Mesenchymal stem cell (in vitro differentiated cells and primary cell): ENCODE measurements around the gene NCOA1.

Experiments
- DNase-seq: peaks from one replicate; pipeline ENCODE4 v3.0.0-alpha.2; 2013
- H2AFZ ChIP-seq: one replicate; pipeline ENCODE4 v1.6.1; 2013; ENCODE audit warnings: low read depth, mild to moderate bottlenecking, control low read depth, inconsistent platforms, low read length, moderate library complexity
- H2AK5ac ChIP-seq: 2 replicates; pipeline ENCODE4 v1.6.1; 2013; ENCODE audit warnings: low read length, moderate library complexity, mild to moderate bottlenecking, inconsistent platforms; ENCODE audit not compliant: severe bottlenecking
- H2BK120ac ChIP-seq: one replicate; pipeline ENCODE4 v1.6.1; 2013; ENCODE audit warnings: low read depth, mild to moderate bottlenecking, inconsistent platforms, low read length, moderate library complexity
- H2BK12ac ChIP-seq, 2 experiments: one replicate each; pipeline ENCODE4 v1.6.1; 2013; ENCODE audit warnings: inconsistent platforms in 2 of 2, low read length in 2 of 2, mild to moderate bottlenecking in 2 of 2, moderate library complexity in 2 of 2, control low read depth in 1 of 2
- H2BK15ac ChIP-seq: one replicate; pipeline ENCODE4 v1.6.1; 2013; ENCODE audit warnings: mild to moderate bottlenecking, low read depth, inconsistent platforms; ENCODE audit not compliant: poor library complexity, severe bottlenecking
- H2BK5ac ChIP-seq: 2 replicates; pipeline ENCODE4 v1.6.1; 2013; ENCODE audit warnings: low read depth, mild to moderate bottlenecking, low read length, control low read depth, inconsistent platforms; ENCODE audit not compliant: poor library complexity, severe bottlenecking
- H3K14ac ChIP-seq, 2 experiments: one replicate each; pipeline ENCODE4 v1.6.1; 2013; ENCODE audit warnings: inconsistent platforms in 2 of 2, low read length in 2 of 2, control low read depth in 1 of 2, mild to moderate bottlenecking in 1 of 2, moderate library complexity in 1 of 2
- H3K18ac ChIP-seq, 2 experiments: one replicate each; pipeline ENCODE4 v1.6.1; 2013; ENCODE audit warnings: inconsistent platforms in 2 of 2, low read length in 2 of 2, control low read depth in 1 of 2, low read depth in 1 of 2, mild to moderate bottlenecking in 1 of 2
- H3K23ac ChIP-seq, 2 experiments: one replicate each; pipeline ENCODE4 v1.6.1; 2013; ENCODE audit warnings: inconsistent platforms in 2 of 2, low read length in 2 of 2, mild to moderate bottlenecking in 2 of 2, moderate library complexity in 2 of 2, control low read depth in 1 of 2
- H3K27ac ChIP-seq: 2 replicates; pipeline ENCODE4 v1.5.1; 2013; ENCODE audit warnings: mild to moderate bottlenecking, moderate library complexity, low read length, control low read depth, inconsistent platforms; ENCODE audit not compliant: poor library complexity, severe bottlenecking
- H3K27me3 ChIP-seq, 2 experiments: 2 replicates each; pipeline versions ENCODE4 v1.6.1 to v1.7.0; 2013; ENCODE audit warnings: low read length in 2 of 2, mild to moderate bottlenecking in 2 of 2, moderate library complexity in 2 of 2, control low read depth in 1 of 2, inconsistent platforms in 1 of 2; ENCODE audit not compliant: control insufficient read depth in 1 of 2, insufficient read depth in 1 of 2
- H3K36me3 ChIP-seq, 2 experiments: 2 replicates each; pipeline versions ENCODE4 v1.6.1 to v1.7.0; 2013; ENCODE audit warnings: low read length in 2 of 2, control low read depth in 1 of 2, inconsistent platforms in 1 of 2, low read depth in 1 of 2, mild to moderate bottlenecking in 1 of 2; ENCODE audit not compliant: insufficient read depth in 2 of 2, control insufficient read depth in 1 of 2
- H3K4ac ChIP-seq, 2 experiments: one replicate each; pipeline ENCODE4 v1.6.1; 2013; ENCODE audit warnings: inconsistent platforms in 2 of 2, low read length in 2 of 2, mild to moderate bottlenecking in 2 of 2, moderate library complexity in 2 of 2, control low read depth in 1 of 2, low read depth in 1 of 2
- H3K4me1 ChIP-seq: 2 replicates; pipeline ENCODE4 v1.6.1; 2013; ENCODE audit warnings: low read depth, low read length, control low read depth; ENCODE audit not compliant: control insufficient read depth, insufficient read depth
- H3K4me2 ChIP-seq: 2 replicates; pipeline ENCODE4 v1.6.1; 2013; ENCODE audit warnings: low read length, mild to moderate bottlenecking, inconsistent platforms; ENCODE audit not compliant: poor library complexity, severe bottlenecking
- H3K4me3 ChIP-seq, 2 experiments: 2 replicates each; pipeline versions ENCODE4 v1.5.1 to v1.7.0; 2013; ENCODE audit warnings: low read length in 2 of 2, mild to moderate bottlenecking in 2 of 2, control low read depth in 1 of 2, low read depth in 1 of 2; ENCODE audit not compliant: insufficient read depth in 1 of 2
- H3K79me1 ChIP-seq: replicated peaks from 2 replicates; pipeline ENCODE4 v1.6.1; 2013; ENCODE audit warnings: mild to moderate bottlenecking, control low read depth, low read length, inconsistent platforms; ENCODE audit not compliant: poor library complexity, severe bottlenecking
- H3K9ac ChIP-seq: 2 replicates; pipeline ENCODE4 v1.7.0; 2013; ENCODE audit warnings: mild to moderate bottlenecking, low read length, moderate library complexity
- H3K9me3 ChIP-seq: 2 replicates; pipeline ENCODE4 v1.7.0; 2013; ENCODE audit warnings: mild to moderate bottlenecking, low read length; ENCODE audit not compliant: control insufficient read depth
- H4K8ac ChIP-seq: one replicate; pipeline ENCODE4 v1.6.1; 2013; ENCODE audit warnings: inconsistent platforms, mild to moderate bottlenecking, low read length, moderate library complexity
- H4K91ac ChIP-seq: one replicate; pipeline ENCODE4 v1.6.1; 2013; ENCODE audit warnings: mild to moderate bottlenecking, low read length, inconsistent platforms
- WGBS: methylation state at CpG from one replicate; pipeline ENCODE4 v1.1.7; 2013; ENCODE audit warnings: mixed read lengths; 5-methylcytosine and 5-hydroxymethylcytosine counted together

The NCOA1 gene

GRCh38 chr2:24657818-24658217, 166.8 kb downstream of the NCOA1 start:
- Histone ChIP-seq H3K79me1 (peaks cover 4% of the 10 kb centered on the region), H3K14ac (no peak overlapping the region), H3K23ac (no peak overlapping the region), H2BK120ac (no peak overlapping the region), H3K27me3 (no peaks in the 10 kb centered on the region), H3K36me3 (peaks cover 0 to 20% of the 10 kb centered on the region in 2 experiments), H3K4me1 (no peaks in the 10 kb centered on the region), H2BK15ac (no peak overlapping the region), H3K9ac (no peak overlapping the region), H3K4me3 (no peak overlapping the region), H4K91ac (no peak overlapping the region), H3K27ac (no peak overlapping the region), H4K8ac (no peak overlapping the region), H3K4ac (no peak overlapping the region), H3K4me2 (no peak overlapping the region), H2AK5ac (no peak overlapping the region), H2BK5ac (no peak overlapping the region), H3K18ac (no peak overlapping the region), H3K9me3 (no peaks in the 10 kb centered on the region), H2AFZ (no peak overlapping the region), H2BK12ac (no peak overlapping the region)
- WGBS = 80% methylated on average over 1 of the region's 2 CpGs
- no peak for DNase-seq

DNA sequence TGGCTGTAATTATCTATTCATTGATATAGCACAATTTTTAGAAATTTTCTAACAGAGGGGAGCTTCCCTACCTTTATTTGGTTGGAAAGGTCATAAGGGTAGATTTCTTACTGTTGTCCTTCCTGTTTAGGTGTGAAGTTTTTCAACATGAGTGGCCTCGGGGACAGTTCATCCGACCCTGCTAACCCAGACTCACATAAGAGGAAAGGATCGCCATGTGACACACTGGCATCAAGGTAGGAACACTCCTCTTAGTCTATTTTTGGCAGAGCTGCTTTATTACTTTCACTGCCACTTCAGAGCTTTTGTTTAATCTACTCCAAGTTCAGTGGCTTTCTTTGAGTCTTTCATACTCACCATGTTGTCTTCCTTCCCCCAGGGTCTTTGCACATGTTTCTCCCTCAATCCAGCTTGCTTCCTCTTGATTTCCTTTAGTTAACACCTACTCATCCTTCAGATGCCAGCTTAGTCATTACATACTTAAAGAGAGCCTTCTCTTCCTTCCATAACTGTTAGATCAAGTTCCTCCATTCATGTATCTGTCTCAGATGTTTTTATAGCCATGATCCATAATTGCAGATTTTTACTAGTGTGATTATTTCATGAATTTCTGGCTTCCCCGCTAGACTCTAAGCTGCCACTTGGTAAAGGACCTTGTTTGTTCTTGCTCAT, 167.6 kb downstream of the NCOA1 start:
- Histone ChIP-seq H3K14ac (no peak overlapping the region), H3K23ac (no peak overlapping the region), H2BK12ac (no peak overlapping the region), H2AFZ (no peak overlapping the region), H2BK15ac (no peak overlapping the region), H3K9ac (no peak overlapping the region), H3K4me2 (no peak overlapping the region), H4K8ac (no peak overlapping the region), H2BK120ac (no peak overlapping the region), H3K18ac (no peak overlapping the region), H3K36me3 (peaks cover 0 to 20% of the 10 kb centered on the region in 2 experiments), H3K4ac (no peak overlapping the region), H3K27me3 (no peaks in the 10 kb centered on the region), H3K4me3 (no peak overlapping the region), H3K9me3 (no peaks in the 10 kb centered on the region), H3K4me1 (no peaks in the 10 kb centered on the region), H2BK5ac (no peak overlapping the region), H2AK5ac (no peak overlapping the region), H4K91ac (no peak overlapping the region), H3K27ac (no peak overlapping the region), H3K79me1 (peaks cover 3% of the 10 kb centered on the region)
- DNase-seq = no peak
- WGBS = 94% methylated on average over 3 of the region's 4 CpGs

DNA sequence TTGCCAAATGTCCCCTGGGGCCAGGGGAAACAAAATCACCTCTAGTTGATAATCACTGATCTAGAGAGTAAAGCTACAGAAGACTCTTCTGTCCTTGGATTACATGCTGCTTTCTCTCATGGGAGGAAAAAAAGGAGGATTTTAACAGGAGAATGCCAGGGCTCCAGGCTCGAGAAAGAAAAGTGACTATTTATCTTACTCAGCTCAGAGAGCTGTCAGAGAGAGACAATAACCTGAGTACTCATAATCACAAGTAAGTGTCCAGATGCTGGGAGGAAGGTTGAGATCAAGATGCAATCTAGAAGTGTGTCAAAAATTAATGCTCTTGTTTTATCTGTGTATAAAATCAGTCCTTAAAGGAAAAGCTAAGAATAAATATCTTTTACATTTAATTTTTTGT, 168.8 kb downstream of the NCOA1 start:
- Histone ChIP-seq H2BK120ac (no peak overlapping the region), H3K23ac (no peak overlapping the region), H3K36me3 (peaks cover 0 to 20% of the 10 kb centered on the region in 2 experiments), H2BK12ac (no peak overlapping the region), H4K91ac (no peak overlapping the region), H3K4me3 (no peak overlapping the region), H3K27me3 (no peaks in the 10 kb centered on the region), H2BK15ac (no peak overlapping the region), H4K8ac (no peak overlapping the region), H2BK5ac (no peak overlapping the region), H3K4me1 (no peaks in the 10 kb centered on the region), H3K4ac (no peak overlapping the region), H3K27ac (no peak overlapping the region), H2AK5ac (no peak overlapping the region), H3K4me2 (no peak overlapping the region), H3K79me1 (peaks cover 3% of the 10 kb centered on the region), H3K9ac (no peak overlapping the region), H3K14ac (no peak overlapping the region), H3K9me3 (no peaks in the 10 kb centered on the region), H2AFZ (no peak overlapping the region), H3K18ac (no peak overlapping the region)
- DNase-seq = no peak
- 0% methylated on average over 1 of the region's 1 CpG for WGBS

DNA sequence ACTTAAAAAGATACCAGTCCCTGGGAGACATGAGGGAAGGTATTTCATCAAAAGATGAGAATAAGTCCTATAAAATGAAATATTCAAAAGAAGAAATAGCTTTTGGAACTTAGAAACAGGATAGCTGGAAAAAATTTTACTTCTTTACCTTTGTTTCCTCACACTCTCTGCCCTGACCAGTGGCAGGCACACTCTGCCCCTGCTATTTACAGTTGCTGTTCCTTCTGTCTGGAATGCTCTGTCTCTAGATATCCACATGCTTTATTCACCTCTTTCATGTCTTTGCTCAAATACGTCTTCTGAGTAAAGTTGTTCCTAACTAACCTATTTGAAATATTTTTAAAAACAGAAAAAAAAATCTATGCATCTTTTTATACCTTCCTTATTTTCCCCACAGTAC, 176.5 kb downstream of the NCOA1 start:
- H3K79me1 ChIP-seq = no peaks in the 10 kb centered on the region
- H3K36me3 ChIP-seq = peaks cover 0 to 10% of the 10 kb centered on the region in 2 experiments
- no peak overlapping the region for H3K14ac ChIP-seq
- no peak overlapping the region for H2AK5ac ChIP-seq
- no peak overlapping the region for H2AFZ ChIP-seq
- H3K4ac ChIP-seq = no peak overlapping the region
- H3K4me3 ChIP-seq = no peak overlapping the region
- H4K91ac ChIP-seq = no peak overlapping the region
- no peaks in the 10 kb centered on the region for H3K9me3 ChIP-seq
- H3K4me2 ChIP-seq = no peak overlapping the region
- no peak overlapping the region for H3K9ac ChIP-seq
- no peak for DNase-seq
- no peak overlapping the region for H3K27ac ChIP-seq
- no peak overlapping the region for H2BK12ac ChIP-seq
- no peak overlapping the region for H3K18ac ChIP-seq
- no peak overlapping the region for H3K23ac ChIP-seq
- WGBS = 100% methylated on average over 1 of the region's 1 CpG
- H3K4me1 ChIP-seq = no peaks in the 10 kb centered on the region
- no peak overlapping the region for H2BK120ac ChIP-seq
- H2BK15ac ChIP-seq = no peak overlapping the region
- H4K8ac ChIP-seq = no peak overlapping the region
- H2BK5ac ChIP-seq = no peak overlapping the region
- H3K27me3 ChIP-seq = no peaks in the 10 kb centered on the region
